ENCODE measurements around the gene PSMA3. TPM values are rescaled to one million over a fixed set of nuclear protein-coding genes. Genes with fewer than 3 reads are reported as not detected.

Gene PSMA3
- total and polyA plus RNA-seq, 10 of the 15 experiments (the other 5 are each of a cell fraction or from before 2014, with no cell fraction given), result 142 to 936 (median 400) TPM

DNA sequence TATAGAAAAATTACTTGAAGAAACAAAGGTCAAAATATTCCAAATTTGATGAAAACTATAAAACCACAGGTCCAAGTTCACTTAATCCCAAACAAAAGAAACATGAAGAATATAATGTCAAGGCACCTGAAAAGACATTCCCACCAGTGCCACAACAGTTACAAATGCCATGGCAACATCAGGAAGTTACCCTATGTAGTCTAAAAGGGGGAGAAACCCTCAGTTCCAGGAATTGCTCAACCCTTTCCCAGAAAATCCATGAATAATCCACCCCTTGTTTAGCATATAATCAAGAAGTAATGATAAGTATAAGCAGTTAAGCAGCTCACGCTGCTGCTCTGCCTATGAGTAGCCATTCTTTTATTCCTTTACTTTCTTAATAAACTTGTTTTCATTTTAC, 48.4 kb upstream of the PSMA3 start (continued):
- TF ChIP-seq, protein P1, sequence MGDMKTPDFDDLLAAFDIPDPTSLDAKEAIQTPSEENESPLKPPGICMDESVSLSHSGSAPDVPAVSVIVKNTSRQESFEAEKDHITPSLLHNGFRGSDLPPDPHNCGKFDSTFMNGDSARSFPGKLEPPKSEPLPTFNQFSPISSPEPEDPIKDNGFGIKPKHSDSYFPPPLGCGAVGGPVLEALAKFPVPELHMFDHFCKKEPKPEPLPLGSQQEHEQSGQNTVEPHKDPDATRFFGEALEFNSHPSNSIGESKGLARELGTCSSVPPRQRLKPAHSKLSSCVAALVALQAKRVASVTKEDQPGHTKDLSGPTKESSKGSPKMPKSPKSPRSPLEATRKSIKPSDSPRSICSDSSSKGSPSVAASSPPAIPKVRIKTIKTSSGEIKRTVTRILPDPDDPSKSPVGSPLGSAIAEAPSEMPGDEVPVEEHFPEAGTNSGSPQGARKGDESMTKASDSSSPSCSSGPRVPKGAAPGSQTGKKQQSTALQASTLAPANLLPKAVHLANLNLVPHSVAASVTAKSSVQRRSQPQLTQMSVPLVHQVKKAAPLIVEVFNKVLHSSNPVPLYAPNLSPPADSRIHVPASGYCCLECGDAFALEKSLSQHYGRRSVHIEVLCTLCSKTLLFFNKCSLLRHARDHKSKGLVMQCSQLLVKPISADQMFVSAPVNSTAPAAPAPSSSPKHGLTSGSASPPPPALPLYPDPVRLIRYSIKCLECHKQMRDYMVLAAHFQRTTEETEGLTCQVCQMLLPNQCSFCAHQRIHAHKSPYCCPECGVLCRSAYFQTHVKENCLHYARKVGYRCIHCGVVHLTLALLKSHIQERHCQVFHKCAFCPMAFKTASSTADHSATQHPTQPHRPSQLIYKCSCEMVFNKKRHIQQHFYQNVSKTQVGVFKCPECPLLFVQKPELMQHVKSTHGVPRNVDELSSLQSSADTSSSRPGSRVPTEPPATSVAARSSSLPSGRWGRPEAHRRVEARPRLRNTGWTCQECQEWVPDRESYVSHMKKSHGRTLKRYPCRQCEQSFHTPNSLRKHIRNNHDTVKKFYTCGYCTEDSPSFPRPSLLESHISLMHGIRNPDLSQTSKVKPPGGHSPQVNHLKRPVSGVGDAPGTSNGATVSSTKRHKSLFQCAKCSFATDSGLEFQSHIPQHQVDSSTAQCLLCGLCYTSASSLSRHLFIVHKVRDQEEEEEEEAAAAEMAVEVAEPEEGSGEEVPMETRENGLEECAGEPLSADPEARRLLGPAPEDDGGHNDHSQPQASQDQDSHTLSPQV (IDR thresholded peaks at IDR 0.05), result no peak
- TF ChIP-seq ESRRA (IDR thresholded peaks at IDR 0.05; ENCODE audit: low read length), result no peak

- Histone ChIP-seq H2AFZ (ENCODE audit: control insufficient read depth, low read depth, low read length) (no peak overlapping the region), H3K4me1 (ENCODE audit: control insufficient read depth, insufficient read depth, low read length) (no peaks in the 10 kb centered on the region; the same call in 1 of the 2 replicates), H3K4me3 (no peak overlapping the region), H3K27me3 (replicated peaks in 1 of 2; ENCODE audit: control insufficient read depth in 2 of 2, insufficient read depth in 2 of 2, low read length in 1 of 2) (no peaks in the 10 kb centered on the region), H4K20me1 (ENCODE audit: control insufficient read depth, insufficient read depth) (no peaks in the 10 kb centered on the region), H3K36me3 (ENCODE audit: control insufficient read depth in 2 of 2, insufficient read depth in 2 of 2, low read length in 1 of 2) (no peaks in the 10 kb centered on the region), H3K79me2 (ENCODE audit: control insufficient read depth, insufficient read depth, low read length) (peaks cover 20% of the 10 kb centered on the region), H3K27ac (ENCODE audit: control insufficient read depth, insufficient read depth) (no peak overlapping the region), H3K9ac (ENCODE audit: control insufficient read depth, insufficient read depth, low read length) (no peak overlapping the region), H3K4me2 (ENCODE audit: control insufficient read depth, insufficient read depth) (no peak overlapping the region), H3K9me3 (replicated peaks; ENCODE audit: control insufficient read depth, insufficient read depth, low read length) (no peaks in the 10 kb centered on the region)
- FAIRE-seq (no peak), ATAC-seq (no peak), DNase-seq (ENCODE audit: low read depth, low spot score) (no peak)
- TF ChIP-seq TCF12 (IDR thresholded peaks at IDR 0.05; ENCODE audit: low read depth, low read length) (no peak), TCF7 (IDR thresholded peaks at IDR 0.05; ENCODE audit: borderline replicate concordance) (no peak), BMI1 (IDR thresholded peaks at IDR 0.05; ENCODE audit: borderline replicate concordance) (no peak), CBX5 (IDR thresholded peaks at IDR 0.05; ENCODE audit: low read depth) (no peak), SIX5 (IDR thresholded peaks at IDR 0.05; ENCODE audit: low read depth, low read length, severe bottlenecking) (no peak)
- ChIA-PET POLR2A (interaction anchor here (0.6 to 1.1 kb wide), 3 partner anchors 9 to 34 kb away, joined by 4 to 7 read pairs (median 5); no protein-coding TSS in a partner anchor), SMC1A (ENCODE audit: uncharacterized antibody, unreplicated experiment) (interaction anchor here (0.6 to 1.4 kb wide), 2 partner anchors 100 to 437 kb away, joined by 3 read pairs; partner anchors contain the start of gene ARID4A), RAD21 (ENCODE audit: unreplicated experiment) (no interaction called here), CTCF (no interaction called here)
- in situ Hi-C loops (cut with MboI) (no loop called here), intact Hi-C loops (cut with micrococcal nuclease; ENCODE audit: unreplicated experiment) (no loop called here)
- BruUV-seq (replicated peaks), result no TSS peak
- 94% methylated on average over 2 of the region's 5 CpGs for WGBS (ENCODE audit: insufficient coverage, insufficient replicate concordance, low lambda C conversion rate, missing lambda C conversion rate)
These were observed 46.6 kb upstream of the PSMA3 start for GRCh38 chr14:58198086-58198485.
